B cell (primary cell): ENCODE results near the gene DGCR8. TPM values are rescaled to one million over a fixed set of nuclear protein-coding genes. Genes with fewer than 3 reads are reported as not detected.

Experiments used
- ATAC-seq: fragments of 200-7000 bp; cut with Tn5 transposase; one replicate; pipeline ENCODE4 v1.10.0; 2021; ENCODE audit warnings: low read depth, mild to moderate bottlenecking, moderate number of reproducible peaks, moderate library complexity
- CTCF ChIA-PET: fragments of 350-600 bp; sonication (Branson Sonifier 250); formaldehyde crosslinking; loops from one replicate; lab custom pipeline; 2021; ENCODE audit warnings: antibody characterized with exemption, inconsistent platforms; lab: Charles Lee
- POLR2A ChIA-PET: fragments of 350-600 bp; sonication (Branson Sonifier 250); formaldehyde crosslinking; loops from one replicate; lab custom pipeline; 2021; ENCODE audit warnings: antibody characterized with exemption; lab: Charles Lee
- DNase-seq: peaks from one replicate; pipeline ENCODE4 v3.0.0; 2013
- H2AFZ ChIP-seq: 2 replicates; pipeline ENCODE4 v1.6.1; 2012; ENCODE audit warnings: mild to moderate bottlenecking, low read depth, low read length; ENCODE audit not compliant: insufficient read depth, poor library complexity, severe bottlenecking
- H3K27ac ChIP-seq, 2 donors: 1 replicate in 1 of 2; 2 replicates in 1 of 2; pipeline ENCODE4 v1.5.1; 2012 to 2013; ENCODE audit warnings: low read length in 2 of 2, mild to moderate bottlenecking in 2 of 2, moderate library complexity in 1 of 2
- H3K27me3 ChIP-seq, 4 experiments: fragments of 200-600 bp in 1 of 4; sonication (generic) in 1 of 4; replicated peaks in 1 of 4; 1 replicate in 2 of 4; 2 replicates in 2 of 4; pipeline versions ENCODE4 v1.6.1 to v1.7.0; 2013 to 2016; ENCODE audit warnings: low read length in 3 of 4, mild to moderate bottlenecking in 2 of 4, mixed read lengths in 1 of 4, moderate library complexity in 1 of 4; ENCODE audit not compliant: insufficient read depth in 4 of 4, control insufficient read depth in 3 of 4; ENCODE audit errors: control extremely low read depth in 1 of 4
- H3K36me3 ChIP-seq, 2 experiments: replicated peaks in 1 of 2; 1 replicate in 1 of 2; 2 replicates in 1 of 2; pipeline versions ENCODE4 v1.6.1 to v1.7.1; 2013; ENCODE audit warnings: low read length in 1 of 2; ENCODE audit not compliant: insufficient read depth in 2 of 2, control insufficient read depth in 1 of 2; ENCODE audit errors: control extremely low read depth in 1 of 2, extremely low read depth in 1 of 2
- H3K4me1 ChIP-seq, 2 donors: fragments of 200-600 bp in 1 of 2; sonication (generic) in 1 of 2; 1 replicate in 1 of 2; 2 replicates in 1 of 2; pipeline versions ENCODE4 v1.5.1 to v1.6.1; 2013 to 2017; ENCODE audit warnings: low read length in 2 of 2; ENCODE audit not compliant: control insufficient read depth in 2 of 2, insufficient read depth in 2 of 2
- H3K4me2 ChIP-seq: replicated peaks from 2 replicates; pipeline ENCODE3; 2012; ENCODE audit warnings: mild to moderate bottlenecking, low read depth, low read length; ENCODE audit not compliant: poor library complexity, severe bottlenecking
- H3K4me3 ChIP-seq, 5 experiments: fragments of 200-600 bp in 1 of 5; sonication (generic) in 1 of 5; 1 replicate in 3 of 5; 2 replicates in 2 of 5; pipeline versions ENCODE4 v1.5.1 to v1.7.0; 2011 to 2016; ENCODE audit warnings: low read length in 4 of 5, mild to moderate bottlenecking in 4 of 5, low read depth in 2 of 5, control low read depth in 1 of 5, moderate library complexity in 1 of 5; ENCODE audit not compliant: insufficient read depth in 1 of 5; ENCODE audit errors: control extremely low read depth in 1 of 5, extremely low read depth in 1 of 5
- H3K79me2 ChIP-seq: fragments of 200-600 bp; sonication (generic); one replicate; pipeline ENCODE4 v1.6.0; 2016; ENCODE audit warnings: low read length; ENCODE audit not compliant: control insufficient read depth, insufficient read depth
- H3K9ac ChIP-seq: fragments of 200-600 bp; sonication (generic); 2 replicates; pipeline ENCODE4 v1.6.1; 2017; ENCODE audit warnings: mild to moderate bottlenecking, low read length, moderate library complexity
- H3K9me3 ChIP-seq, 3 donors: one replicate each; pipeline versions ENCODE4 v1.6.1 to v1.7.1; 2013; ENCODE audit warnings: low read length in 2 of 3; ENCODE audit not compliant: control insufficient read depth in 2 of 3, insufficient read depth in 1 of 3; ENCODE audit errors: control extremely low read depth in 1 of 3
- H4K20me1 ChIP-seq: 2 replicates; pipeline ENCODE4 v1.6.0; 2012; ENCODE audit warnings: mild to moderate bottlenecking, low read length; ENCODE audit not compliant: insufficient read depth, control insufficient read depth, poor library complexity, severe bottlenecking
- H3K27ac Mint-ChIP-seq: one replicate; pipeline ENCODE4 v1.8.0; 2021; ENCODE audit warnings: mixed read lengths
- H3K27me3 Mint-ChIP-seq: one replicate; pipeline ENCODE4 v1.8.0; 2021; ENCODE audit warnings: mixed read lengths
- H3K4me1 Mint-ChIP-seq: one replicate; pipeline ENCODE4 v1.8.0; 2021; ENCODE audit warnings: mixed read lengths
- H3K4me3 Mint-ChIP-seq: one replicate; pipeline ENCODE4 v1.8.0; 2021; ENCODE audit warnings: mixed read lengths
- H3K9me3 Mint-ChIP-seq: one replicate; pipeline ENCODE4 v1.8.0; 2022; ENCODE audit warnings: mixed read lengths; ENCODE audit not compliant: insufficient read depth
- EZH2 ChIP-seq: IDR thresholded peaks from 2 replicates; pipeline ENCODE4 v1.6.1; 2012; ENCODE audit warnings: borderline replicate concordance, low read depth, mild to moderate bottlenecking, moderate library complexity, low read length; ENCODE audit not compliant: insufficient read depth, poor library complexity, severe bottlenecking
- WGBS: methylation state at CpG from one replicate; pipeline ENCODE4 v1.1.5; 2013; ENCODE audit warnings: missing lambda C conversion rate; ENCODE audit not compliant: insufficient coverage; 5-methylcytosine and 5-hydroxymethylcytosine counted together
- intact Hi-C: fragments of 100-400 bp; cut with micrococcal nuclease; formaldehyde crosslinking; loops from one replicate; pipeline ENCODE4 v1.10.0; 2022
- polyA plus RNA-seq: library from polyadenylated mRNA; depleted of rRNA; stranded (reverse); fragments of >200 nt; gene quantifications from 2 replicates; pipeline ENCODE4 v1.2.3, GENCODE V29; 2012
- total RNA-seq, 2 donors: library from RNA; stranded (reverse); fragments of 120-200 nt in 1 of 2; gene quantifications; 1 replicate in 1 of 2; 2 replicates in 1 of 2; pipeline versions ENCODE4 v1.2.3 to v1.2.4, GENCODE V29; 2013 to 2022
- TF ChIP-seq, protein P1 (sequence below): fragments of 200-600 bp; IDR thresholded peaks from one replicate; pipeline ENCODE4 v1.8.0; 2022; ENCODE audit warnings: antibody characterized with exemption, mild to moderate bottlenecking

DGCR8 gene
- total and polyA plus RNA-seq, 2 donors (not counting 1 experiment from before 2014, with no cell fraction given), result 19.6 to 43.2 TPM

DNA sequence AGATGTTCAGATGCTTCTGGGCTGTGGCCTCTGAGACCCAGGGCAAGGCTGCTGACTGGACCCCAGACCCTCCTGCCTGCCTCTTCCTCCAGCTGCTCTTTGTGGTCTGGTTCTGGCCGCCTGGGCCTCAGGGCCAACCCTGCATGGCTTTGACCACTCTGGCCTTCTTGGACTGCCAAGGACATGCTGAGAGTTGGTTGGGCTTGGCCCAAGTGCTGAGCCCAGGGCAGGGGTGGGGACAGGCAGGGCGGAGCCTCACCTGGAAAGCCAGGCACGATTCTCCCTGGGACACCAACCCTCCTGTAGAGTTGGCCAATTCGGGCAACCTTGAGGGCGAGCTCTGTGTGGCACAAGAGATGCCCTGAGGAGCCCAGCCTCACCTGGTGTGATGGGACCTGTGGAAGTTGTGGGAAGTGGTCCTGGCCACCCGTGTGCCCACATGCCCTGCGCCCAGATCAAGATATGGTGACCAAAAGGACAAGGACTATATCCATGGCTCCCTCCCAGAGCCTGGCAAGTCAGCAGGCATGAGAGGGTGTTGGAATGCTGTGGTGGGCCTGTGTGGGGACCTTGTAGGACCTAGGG, 47.5 kb upstream of the DGCR8 start:
- peaks cover 0 to 43% (median 10%) of the 10 kb centered on the region in 3 donors for H3K9me3 ChIP-seq
- intact Hi-C loops, result loop anchor here (2.0 kb wide), 1 partner anchor 16 kb away; the partner anchor contains the start of gene ARVCF
- H3K27ac ChIP-seq, result peak overlapping the region; percentile 56 to 77
- no peak overlapping the region for H2AFZ ChIP-seq
- no peak for ATAC-seq
- Mint-ChIP-seq H3K4me1 (peaks cover 76% of the 10 kb centered on the region), H3K27ac (peak overlapping the region; percentile 96), H3K4me3 (peak overlapping the region; percentile 64), H3K9me3 (peaks cover 3% of the 10 kb centered on the region), H3K27me3 (no peaks in the 10 kb centered on the region)
- peak overlapping the region; percentile 46 for H3K4me2 ChIP-seq
- peaks cover 0 to 14% of the 10 kb centered on the region in 2 experiments for H3K36me3 ChIP-seq
- no peak overlapping the region for H3K4me3 ChIP-seq
- TF ChIP-seq, protein P1, sequence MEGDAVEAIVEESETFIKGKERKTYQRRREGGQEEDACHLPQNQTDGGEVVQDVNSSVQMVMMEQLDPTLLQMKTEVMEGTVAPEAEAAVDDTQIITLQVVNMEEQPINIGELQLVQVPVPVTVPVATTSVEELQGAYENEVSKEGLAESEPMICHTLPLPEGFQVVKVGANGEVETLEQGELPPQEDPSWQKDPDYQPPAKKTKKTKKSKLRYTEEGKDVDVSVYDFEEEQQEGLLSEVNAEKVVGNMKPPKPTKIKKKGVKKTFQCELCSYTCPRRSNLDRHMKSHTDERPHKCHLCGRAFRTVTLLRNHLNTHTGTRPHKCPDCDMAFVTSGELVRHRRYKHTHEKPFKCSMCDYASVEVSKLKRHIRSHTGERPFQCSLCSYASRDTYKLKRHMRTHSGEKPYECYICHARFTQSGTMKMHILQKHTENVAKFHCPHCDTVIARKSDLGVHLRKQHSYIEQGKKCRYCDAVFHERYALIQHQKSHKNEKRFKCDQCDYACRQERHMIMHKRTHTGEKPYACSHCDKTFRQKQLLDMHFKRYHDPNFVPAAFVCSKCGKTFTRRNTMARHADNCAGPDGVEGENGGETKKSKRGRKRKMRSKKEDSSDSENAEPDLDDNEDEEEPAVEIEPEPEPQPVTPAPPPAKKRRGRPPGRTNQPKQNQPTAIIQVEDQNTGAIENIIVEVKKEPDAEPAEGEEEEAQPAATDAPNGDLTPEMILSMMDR, result no peak
- no peak for TF ChIP-seq EZH2
- DNase-seq, result no peak
- CTCF ChIA-PET, result interaction anchor here (0.9 to 2.5 kb wide), 3 partner anchors 11 to 62 kb away, joined by 3 to 11 read pairs (median 4); no protein-coding TSS in a partner anchor
- POLR2A ChIA-PET, result interaction anchor here (1.2 kb wide), 1 partner anchor 11 kb away, joined by 4 read pairs; no protein-coding TSS in a partner anchor
- H4K20me1 ChIP-seq, result peaks cover 77% of the 10 kb centered on the region
- peaks cover 26 to 67% of the 10 kb centered on the region in 2 donors for H3K4me1 ChIP-seq
- H3K79me2 ChIP-seq, result peaks cover 86% of the 10 kb centered on the region
- no peaks in the 10 kb centered on the region for H3K27me3 ChIP-seq
- H3K9ac ChIP-seq, result no peak overlapping the region
- WGBS, result 79% methylated on average over 7 of the region's 7 CpGs
